ENCODE measurements around the gene AGAP3.

DNA sequence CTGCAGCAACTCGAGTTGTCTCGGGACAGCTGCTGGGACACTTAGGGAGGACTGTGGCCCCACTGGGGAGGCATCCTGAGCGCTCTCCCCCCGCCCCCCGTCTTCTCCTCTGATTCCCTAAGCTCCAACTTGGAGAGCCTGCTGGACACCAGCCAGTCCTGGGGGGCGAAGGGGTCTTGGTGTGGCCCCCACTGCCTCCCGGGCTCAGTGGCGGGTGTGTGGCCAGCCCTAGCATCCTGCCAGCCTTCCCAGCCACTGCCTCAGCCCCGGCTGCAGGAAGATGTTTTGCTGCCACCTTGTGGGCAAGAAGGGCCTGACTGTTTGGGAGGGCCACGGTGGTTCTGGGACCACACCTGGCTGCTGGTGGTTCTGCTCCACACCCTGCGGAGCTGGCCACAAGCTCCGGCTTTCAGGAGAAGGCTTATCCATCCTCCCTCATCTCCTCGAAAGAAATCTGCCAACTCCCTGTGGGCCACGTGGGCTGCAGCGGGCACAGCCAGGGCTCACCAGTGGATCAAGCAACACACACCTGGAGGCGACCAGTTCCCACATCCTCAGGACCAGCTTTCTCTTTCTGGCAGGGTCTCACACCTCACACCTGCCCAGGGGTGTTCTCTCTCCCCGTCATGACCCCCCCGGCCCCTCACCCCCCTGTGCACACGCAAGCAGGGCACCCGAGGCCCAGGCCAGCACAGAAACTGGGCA, 24.8 kb downstream of the AGAP3 start:
- TF ChIP-seq GATA2 (IDR thresholded peaks at IDR 0.05; ENCODE audit: low read depth, low read length), result no peak
- no peak for TF ChIP-seq GATA3 (IDR thresholded peaks at IDR 0.05; ENCODE audit: low read depth, low read length)
